Metanephros (tissue), 2 donors: Measurements from ENCODE around the gene GTF2IRD1. TPM values are rescaled to one million over a fixed set of nuclear protein-coding genes. Genes with fewer than 3 reads are reported as not detected.

Source experiments
- small RNA-seq: library from RNA; depleted of rRNA; stranded (forward); fragments of <200 nt; gene quantifications from one replicate; pipeline ENCODE3, GENCODE V24; 2014; ENCODE audit warnings: low replicate concordance
- total RNA-seq: library from RNA; depleted of rRNA; stranded (reverse); fragments of >200 nt; gene quantifications from one replicate; pipeline ENCODE4 v1.2.3, GENCODE V29; 2014

GTF2IRD1 gene
- total RNA-seq: 39.9 TPM

GRCh38 chr7:74453322-74454011, at the start of gene GTF2IRD1:
GTF2IRD1 (plus strand) TSS chr7:74453906; CDS start chr7:74508081, 54,175 bp downstream.

Small RNAs within 50 kb of the gene (small RNA-seq; reads per million reads assigned to genes)
- gene RNA5SP233: not detected

Other genes starting within 250 kb of the GTF2IRD1 start
- gene LAT2, start 243.9 kb upstream of the GTF2IRD1 start, total RNA-seq: 6.9 TPM
- gene RFC2, start 199.5 kb upstream of the GTF2IRD1 start, total RNA-seq: 26.7 TPM
- gene CLIP2, start 164.5 kb upstream of the GTF2IRD1 start, total RNA-seq: 43.7 TPM
- gene GTF2I, start 203.8 kb downstream of the GTF2IRD1 start, total RNA-seq: 285 TPM